ENCODE results near the gene APMAP. TPM values are rescaled to one million over a fixed set of nuclear protein-coding genes. Genes with fewer than 3 reads are reported as not detected.
A peak's percentile ranks its signal among the peaks of the same experiment; 100 is the strongest.

The APMAP gene
- total and polyA plus RNA-seq, 10 donors = 26.5 to 104 (median 65.3) TPM

- H3K27me3 ChIP-seq (replicated peaks in 1 of 7) = no peaks in the 10 kb centered on the region
- TF ChIP-seq POLR2A (IDR thresholded peaks at IDR 0.05) = no peak
- no peak for TF ChIP-seq POLR2AphosphoS5 (IDR thresholded peaks at IDR 0.05)
- TF ChIP-seq CTCF (IDR thresholded peaks at IDR 0.05 in 8 of 11, conservative IDR thresholded peaks at IDR 0.05 in 3 of 11) = no peak
- H3K4me3 ChIP-seq = no peak overlapping the region
- H3K9me3 ChIP-seq = no peaks in the 10 kb centered on the region
- no peak overlapping the region for H3K27ac ChIP-seq
- peaks cover 0 to 90% (median 36%) of the 10 kb centered on the region in 6 donors for H3K36me3 ChIP-seq
- intact Hi-C loops (cut with DNase I; ENCODE audit: low total_unique reads) = no loop called here
- WGBS, 5 donors = 91 to 99% (median 94%) methylated on average over 4 of the region's 4 CpGs
- H3K4me1 ChIP-seq = peaks cover 0 to 36% (median 5%) of the 10 kb centered on the region in 6 donors
- peak; percentile 46 for DNase-seq
These were observed 31.6 kb upstream of the APMAP start for GRCh38 chr20:25024171-25024570.

GRCh38 chr20:25023356-25023755 is 30.8 kb upstream of the APMAP start:
- Histone ChIP-seq H3K4me3 (no peak overlapping the region), H3K4me1 (peaks cover 0 to 36% (median 5%) of the 10 kb centered on the region in 6 donors), H3K27ac (no peak overlapping the region), H3K27me3 (replicated peaks in 1 of 7) (no peaks in the 10 kb centered on the region), H3K9me3 (no peaks in the 10 kb centered on the region), H3K36me3 (peaks cover 0 to 90% (median 38%) of the 10 kb centered on the region in 6 donors)
- intact Hi-C loops (cut with DNase I; ENCODE audit: low total_unique reads) = no loop called here
- no peak for TF ChIP-seq POLR2AphosphoS5 (IDR thresholded peaks at IDR 0.05)
- TF ChIP-seq POLR2A (IDR thresholded peaks at IDR 0.05) = no peak
- TF ChIP-seq CTCF (IDR thresholded peaks at IDR 0.05 in 8 of 11, conservative IDR thresholded peaks at IDR 0.05 in 3 of 11) = no peak
- DNase-seq = peak; percentile 47
- 82 to 91% (median 84%) methylated on average over 9 to 10 of the region's 10 CpGs for WGBS, 5 donors

GRCh38 chr20:25022680-25023079 is 30.1 kb upstream of the APMAP start:
- intact Hi-C loops (cut with DNase I; ENCODE audit: low total_unique reads) = no loop called here
- Histone ChIP-seq H3K9me3 (no peaks in the 10 kb centered on the region), H3K27me3 (replicated peaks in 1 of 7) (no peaks in the 10 kb centered on the region), H3K4me3 (no peak overlapping the region), H3K27ac (no peak overlapping the region), H3K4me1 (peaks cover 0 to 31% (median 5%) of the 10 kb centered on the region in 6 donors), H3K36me3 (peaks cover 0 to 91% (median 42%) of the 10 kb centered on the region in 6 donors)
- no peak for TF ChIP-seq POLR2A (IDR thresholded peaks at IDR 0.05)
- TF ChIP-seq POLR2AphosphoS5 (IDR thresholded peaks at IDR 0.05) = no peak
- TF ChIP-seq CTCF (IDR thresholded peaks at IDR 0.05 in 8 of 11, conservative IDR thresholded peaks at IDR 0.05 in 3 of 11) = no peak
- peak; percentile 68 for DNase-seq
- WGBS, 5 donors = 70 to 88% (median 87%) methylated on average over 5 to 11 of the region's 11 CpGs

GRCh38 chr20:25021336-25021735 is 28.8 kb upstream of the APMAP start:
- intact Hi-C loops (cut with DNase I; ENCODE audit: low total_unique reads) = no loop called here
- Histone ChIP-seq H3K27ac (no peak overlapping the region), H3K27me3 (replicated peaks in 1 of 7) (no peaks in the 10 kb centered on the region), H3K9me3 (no peaks in the 10 kb centered on the region), H3K36me3 (peaks cover 0 to 98% (median 53%) of the 10 kb centered on the region in 6 donors), H3K4me1 (peaks cover 0 to 23% (median 4%) of the 10 kb centered on the region in 6 donors), H3K4me3 (no peak overlapping the region)
- DNase-seq = no peak
- WGBS, 5 donors = 93 to 97% (median 96%) methylated on average over 3 to 6 of the region's 6 CpGs
- TF ChIP-seq POLR2A (IDR thresholded peaks at IDR 0.05) (no peak), POLR2AphosphoS5 (IDR thresholded peaks at IDR 0.05) (no peak), CTCF (IDR thresholded peaks at IDR 0.05 in 8 of 11, conservative IDR thresholded peaks at IDR 0.05 in 3 of 11) (no peak)
